HEK293T (cell line): ENCODE data around the gene B3GNT3.

Experiments used
- CTCF ChIA-PET: fragments of 350-600 bp; formaldehyde crosslinking; extraction: SDS; loops from one replicate; lab custom pipeline; 2021; ENCODE audit warnings: antibody characterized with exemption, inconsistent platforms; lab: Yijun Ruan, JAX
- POLR2A ChIA-PET: fragments of 350-600 bp; formaldehyde crosslinking; extraction: SDS; loops from one replicate; lab custom pipeline; 2020; ENCODE audit warnings: antibody characterized with exemption, inconsistent platforms; lab: Yijun Ruan, JAX
- DNase-seq: peaks from one replicate; pipeline ENCODE4 v3.0.0; 2012; ENCODE audit warnings: mixed read lengths; ENCODE audit errors: extremely low spot score
- ARNT ChIP-seq: fragments of 450-650 bp; IDR thresholded peaks from 2 replicates; pipeline ENCODE4 v1.6.1; 2017; ENCODE audit warnings: mild to moderate bottlenecking
- BHLHE40 ChIP-seq: fragments of 450-650 bp; IDR thresholded peaks from 2 replicates; pipeline ENCODE4 v1.6.1; 2016; ENCODE audit warnings: mild to moderate bottlenecking, moderate library complexity, borderline replicate concordance
- CTBP1 ChIP-seq: fragments of 450-650 bp; IDR thresholded peaks from 2 replicates; pipeline ENCODE4 v1.6.1; 2016; ENCODE audit warnings: borderline replicate concordance
- ELF4 ChIP-seq: fragments of 450-650 bp; IDR thresholded peaks from 2 replicates; pipeline ENCODE4 v1.6.1; 2017; ENCODE audit warnings: antibody characterized with exemption
- FOXA1 ChIP-seq: fragments of 450-650 bp; IDR thresholded peaks from 2 replicates; pipeline ENCODE4 v1.6.1; 2016; ENCODE audit warnings: mild to moderate bottlenecking
- FOXK2 ChIP-seq: fragments of 450-650 bp; IDR thresholded peaks from 2 replicates; pipeline ENCODE4 v1.6.1; 2016; ENCODE audit warnings: mild to moderate bottlenecking
- FOXM1 ChIP-seq: fragments of 450-650 bp; IDR thresholded peaks from 2 replicates; pipeline ENCODE4 v1.6.1; 2017; ENCODE audit warnings: mild to moderate bottlenecking, borderline replicate concordance
- HDGF ChIP-seq: fragments of 450-650 bp; IDR thresholded peaks from 2 replicates; pipeline ENCODE4 v1.6.1; 2017; ENCODE audit warnings: antibody characterized with exemption, borderline replicate concordance
- L3MBTL2 ChIP-seq: fragments of 450-650 bp; conservative IDR thresholded peaks from 2 replicates; pipeline ENCODE4 v1.6.1; 2016; ENCODE audit warnings: mild to moderate bottlenecking
- LEF1 ChIP-seq: fragments of 450-650 bp; IDR thresholded peaks from 2 replicates; pipeline ENCODE4 v1.6.1; 2017; ENCODE audit warnings: mild to moderate bottlenecking, borderline replicate concordance
- NFRKB ChIP-seq: fragments of 450-650 bp; IDR thresholded peaks from 2 replicates; pipeline ENCODE4 v1.6.1; 2016; ENCODE audit warnings: mild to moderate bottlenecking, moderate library complexity
- SP1 ChIP-seq: fragments of 450-650 bp; IDR thresholded peaks from 2 replicates; pipeline ENCODE4 v1.6.1; 2017
- SUZ12 ChIP-seq: fragments of 450-650 bp; IDR thresholded peaks from 2 replicates; pipeline ENCODE4 v1.6.1; 2016; ENCODE audit warnings: mild to moderate bottlenecking
- TARDBP ChIP-seq: fragments of 450-650 bp; IDR thresholded peaks from 2 replicates; pipeline ENCODE4 v1.6.1; 2016
- ZNF384 ChIP-seq: fragments of 450-650 bp; IDR thresholded peaks from 2 replicates; pipeline ENCODE4 v1.6.1; 2016
- TF ChIP-seq, protein P1 (sequence below): fragments of 450-650 bp; IDR thresholded peaks from 2 replicates; pipeline ENCODE4 v1.6.1; 2016

Gene B3GNT3

DNA sequence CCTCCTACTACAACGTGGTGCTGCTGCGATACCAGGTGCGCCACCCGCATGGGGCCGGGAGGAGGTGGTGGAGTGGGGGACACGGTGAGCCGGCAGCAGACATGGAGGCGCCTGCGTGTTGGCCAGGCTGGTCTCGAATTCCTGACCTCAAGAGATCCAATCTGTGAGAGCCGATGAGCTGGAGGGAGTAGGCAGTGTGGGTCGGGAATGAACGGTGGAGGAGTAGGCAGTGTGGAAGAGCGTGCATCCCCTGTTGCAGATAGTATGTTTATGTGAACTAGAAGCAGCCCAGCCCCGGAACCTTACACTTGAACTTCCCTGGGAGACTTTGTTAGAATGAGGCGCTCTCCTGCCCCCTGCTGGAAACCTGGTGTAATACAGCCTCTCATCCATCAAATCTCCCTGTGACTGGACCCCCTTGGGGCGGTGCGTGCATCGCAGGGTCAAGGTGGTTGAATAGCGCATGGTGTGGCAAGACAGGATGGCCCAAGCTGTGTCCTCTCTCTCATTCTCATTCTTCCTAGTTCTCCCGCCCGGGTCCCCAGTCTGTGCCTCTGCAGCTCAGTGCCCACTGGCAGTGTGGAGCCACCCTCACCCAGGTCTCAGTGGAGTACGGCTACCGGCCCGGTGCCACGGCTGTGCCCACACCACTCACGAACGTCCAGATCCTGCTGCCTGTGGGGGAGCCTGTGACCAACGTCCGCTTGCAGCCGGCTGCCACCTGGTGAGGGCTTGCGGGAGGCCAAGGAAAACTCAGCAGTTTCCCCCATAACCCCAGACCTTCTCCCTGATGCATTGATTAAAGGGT, 10.5 kb upstream of the B3GNT3 start:
- no peak for TF ChIP-seq FOXK2
- TF ChIP-seq, protein P1, sequence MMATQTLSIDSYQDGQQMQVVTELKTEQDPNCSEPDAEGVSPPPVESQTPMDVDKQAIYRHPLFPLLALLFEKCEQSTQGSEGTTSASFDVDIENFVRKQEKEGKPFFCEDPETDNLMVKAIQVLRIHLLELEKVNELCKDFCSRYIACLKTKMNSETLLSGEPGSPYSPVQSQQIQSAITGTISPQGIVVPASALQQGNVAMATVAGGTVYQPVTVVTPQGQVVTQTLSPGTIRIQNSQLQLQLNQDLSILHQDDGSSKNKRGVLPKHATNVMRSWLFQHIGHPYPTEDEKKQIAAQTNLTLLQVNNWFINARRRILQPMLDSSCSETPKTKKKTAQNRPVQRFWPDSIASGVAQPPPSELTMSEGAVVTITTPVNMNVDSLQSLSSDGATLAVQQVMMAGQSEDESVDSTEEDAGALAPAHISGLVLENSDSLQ: peak; percentile 72
- ChIA-PET POLR2A (no interaction called here), CTCF (interaction anchor here (0.7 to 2.4 kb wide), 4 partner anchors 9 to 70 kb away, joined by 3 to 11 read pairs (median 4); no protein-coding TSS in a partner anchor)
- DNase-seq: peak; percentile 80

DNA sequence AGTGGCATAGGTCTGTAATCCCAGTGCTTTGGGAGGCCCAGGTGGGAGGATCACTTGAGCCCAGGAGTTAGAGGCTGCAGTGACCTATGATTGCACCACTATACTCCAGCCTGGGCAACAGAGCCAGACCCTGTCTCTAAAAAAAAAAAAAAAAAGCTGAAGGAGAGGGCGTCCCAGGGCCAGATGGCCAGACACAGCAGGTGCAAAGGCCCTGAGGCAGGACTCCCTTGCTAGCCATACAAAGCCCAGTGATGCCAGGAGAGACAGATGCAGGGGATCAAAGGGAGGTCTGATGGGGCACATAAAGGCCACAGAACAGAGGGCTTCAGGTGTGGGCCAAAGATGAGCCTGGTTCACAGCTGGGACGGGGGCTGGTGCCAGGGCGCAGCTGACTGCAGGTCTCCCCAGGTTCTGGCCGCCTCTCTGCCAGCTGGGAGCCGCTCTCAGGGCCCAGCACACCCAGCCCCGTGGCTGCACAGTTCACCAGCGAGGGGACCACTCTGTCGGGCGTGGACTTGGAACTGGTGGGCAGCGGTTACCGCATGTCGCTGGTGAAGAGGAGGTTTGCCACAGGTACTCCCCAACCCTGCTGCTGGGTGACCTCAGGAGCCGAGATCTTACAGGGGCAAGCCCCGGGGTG, 7.5 kb upstream of the B3GNT3 start:
- TF ChIP-seq L3MBTL2 (no peak), SP1 (no peak), SUZ12 (no peak), FOXK2 (no peak), ARNT (no peak), ELF4 (no peak), TARDBP (no peak), ZNF384 (no peak), FOXA1 (no peak), BHLHE40 (no peak), LEF1 (no peak), FOXM1 (no peak), CTBP1 (no peak), NFRKB (no peak), HDGF (no peak)
- TF ChIP-seq, protein P1: no peak
- ChIA-PET POLR2A (no interaction called here), CTCF (no interaction called here)
- DNase-seq: no peak

DNA sequence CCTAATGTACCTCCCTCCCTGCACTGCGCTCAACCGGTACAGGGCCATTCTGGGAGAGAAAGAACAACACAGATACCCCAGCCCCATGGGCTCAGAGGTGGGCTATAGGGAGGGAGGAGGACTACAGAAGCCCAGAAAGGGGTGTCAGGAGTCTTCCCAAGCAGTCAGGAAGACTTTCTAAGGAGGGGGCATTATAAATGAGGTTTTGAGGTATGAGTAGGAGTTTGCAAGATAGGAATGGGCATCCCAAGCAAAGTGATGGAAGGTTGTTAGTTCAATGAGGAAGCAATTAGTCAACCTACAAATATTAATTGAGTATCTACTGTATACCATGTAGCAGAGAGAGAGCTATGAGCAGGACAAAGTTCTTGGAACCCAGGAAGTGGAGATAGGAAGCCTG, 6.3 kb upstream of the B3GNT3 start:
- ChIA-PET POLR2A (no interaction called here), CTCF (interaction anchor here (0.6 kb wide), 2 partner anchors 9 to 133 kb away, joined by 3 to 5 read pairs; no protein-coding TSS in a partner anchor)
- TF ChIP-seq ELF4 (no peak), NFRKB (no peak), L3MBTL2 (no peak), SP1 (no peak)

DNA sequence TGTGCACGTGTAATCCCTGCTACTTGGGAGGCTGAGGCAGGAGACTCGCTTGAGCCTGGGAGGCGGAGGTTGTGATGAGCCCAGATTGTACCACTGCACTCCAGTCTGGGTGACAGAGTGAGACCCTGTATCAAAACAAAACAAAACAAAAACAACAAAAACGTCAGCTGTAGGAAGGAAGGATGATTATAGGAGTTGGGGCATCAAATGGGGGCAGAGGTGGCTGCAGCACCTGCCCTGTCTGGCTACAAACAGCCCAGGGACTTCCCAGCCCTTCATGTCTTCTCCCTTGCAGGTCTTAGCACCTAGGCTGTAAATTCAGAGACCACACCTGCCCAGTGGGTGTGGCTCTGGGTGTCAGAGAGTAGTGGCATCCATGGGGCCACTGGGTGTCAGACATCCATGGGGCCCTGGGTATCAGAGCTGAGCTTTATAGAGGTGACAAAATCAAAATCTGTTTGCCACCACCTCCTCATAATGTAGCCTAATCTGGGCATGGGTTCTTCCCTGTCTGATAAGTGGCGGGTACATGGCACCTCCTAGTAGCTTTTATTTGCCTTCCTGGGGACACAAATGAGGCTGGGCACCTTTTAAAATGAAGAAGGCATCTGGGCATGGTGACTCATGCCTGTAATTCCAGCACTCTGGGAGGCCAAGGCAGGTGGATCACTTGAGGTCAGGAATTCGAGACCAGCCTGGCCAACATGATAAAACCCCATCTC, 4.7 kb upstream of the B3GNT3 start:
- POLR2A ChIA-PET: no interaction called here
- DNase-seq: no peak
- TF ChIP-seq SP1 (no peak), ZNF384 (no peak), FOXK2 (no peak), L3MBTL2 (no peak), ELF4 (no peak), SUZ12 (no peak), ARNT (no peak), NFRKB (no peak), FOXA1 (no peak), CTBP1 (no peak), HDGF (no peak), TARDBP (no peak), FOXM1 (no peak), LEF1 (no peak), BHLHE40 (no peak)
- TF ChIP-seq, protein P1: no peak
- CTCF ChIA-PET: no interaction called here

More for the DNA sequence above, 6.3 kb upstream of the B3GNT3 start:
- no peak for DNase-seq

DNA sequence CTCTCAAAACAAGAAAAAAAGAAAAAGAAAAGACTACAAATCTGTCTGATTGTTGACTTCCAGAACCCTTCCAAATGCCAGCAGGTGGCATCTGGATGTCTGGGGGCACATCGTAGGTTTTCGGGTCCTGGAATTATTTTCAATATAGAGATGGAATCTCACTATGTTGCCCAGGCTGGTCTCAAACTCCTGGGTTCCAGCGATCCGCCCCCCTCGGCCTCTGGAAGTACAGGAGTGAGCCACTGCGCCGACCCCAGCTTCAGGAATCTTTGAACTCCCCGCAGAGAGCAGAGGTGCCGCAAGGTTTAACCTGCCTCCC, 567 bp upstream of the B3GNT3 start:
- no peak for TF ChIP-seq TARDBP
- no peak for TF ChIP-seq LEF1
- TF ChIP-seq CTBP1: no peak
- TF ChIP-seq ELF4: no peak
- no peak for TF ChIP-seq FOXM1
- TF ChIP-seq NFRKB: no peak
- TF ChIP-seq SUZ12: no peak
- TF ChIP-seq, protein P1: no peak
- CTCF ChIA-PET: no interaction called here
- DNase-seq: no peak
- POLR2A ChIA-PET: no interaction called here

DNA sequence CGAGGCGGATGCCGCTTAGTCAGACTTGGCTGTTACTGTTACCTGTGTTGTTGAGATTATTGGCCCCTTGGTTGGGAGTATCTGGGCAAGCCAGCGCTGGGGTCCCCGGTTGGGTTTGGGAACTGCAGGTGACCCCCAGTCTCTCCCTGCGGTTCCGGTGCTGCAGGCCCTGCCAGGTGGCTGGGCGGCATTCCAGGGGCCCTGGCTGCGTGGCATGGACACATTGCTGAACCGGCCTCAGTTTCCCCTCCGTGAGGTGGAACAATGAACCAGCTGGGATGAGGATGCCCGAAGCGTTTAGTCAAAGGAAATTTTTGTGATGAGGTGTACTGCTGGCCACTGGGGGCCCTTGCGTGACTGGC, 538 bp downstream of the B3GNT3 start:
- POLR2A ChIA-PET: interaction anchor here (0.7 kb wide), 1 partner anchor 284 kb away, joined by 3 read pairs; the partner anchor contains the start of gene PGLS
- TF ChIP-seq LEF1: no peak
- no peak for TF ChIP-seq SUZ12
- no peak for TF ChIP-seq FOXM1
- TF ChIP-seq, protein P1: no peak
- no peak for TF ChIP-seq L3MBTL2
- TF ChIP-seq NFRKB: no peak
- TF ChIP-seq TARDBP: no peak
- no peak for TF ChIP-seq HDGF
- no peak for TF ChIP-seq ZNF384
- no peak for TF ChIP-seq FOXK2

More for the DNA sequence above, 538 bp downstream of the B3GNT3 start:
- no peak for DNase-seq
- CTCF ChIA-PET: no interaction called here
